ENCODE results near the gene JSRP1.

The JSRP1 gene

DNA sequence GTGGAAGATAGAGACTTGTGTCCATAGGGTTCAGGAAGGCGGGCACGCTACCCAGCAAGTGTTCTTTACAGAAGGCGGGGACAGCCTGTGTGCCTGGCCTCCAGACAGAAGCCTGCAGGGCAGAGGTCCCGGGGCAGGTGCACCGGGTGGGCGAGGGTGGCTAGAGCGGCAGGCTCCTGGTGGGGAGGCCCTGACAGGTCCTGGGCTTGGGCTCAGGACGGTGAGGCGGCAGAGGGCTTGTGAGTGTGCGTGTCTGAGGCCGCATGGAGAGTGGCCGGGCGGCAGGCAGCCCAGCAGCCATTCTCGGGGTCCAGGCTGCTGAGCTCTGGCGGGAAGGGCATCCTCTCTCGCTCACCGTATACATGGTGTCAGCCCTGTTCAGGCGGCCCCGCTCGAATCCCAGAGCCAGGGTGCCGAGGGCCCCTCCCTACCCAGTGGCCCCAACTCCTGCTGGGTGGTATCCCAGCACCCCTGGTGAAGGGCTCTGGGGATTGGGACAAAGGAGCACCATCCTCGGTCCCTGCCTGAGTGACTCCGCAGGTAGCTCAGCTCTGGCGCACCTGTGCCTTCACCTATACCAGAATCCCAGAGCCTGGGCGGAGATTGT is 10.1 kb downstream of the JSRP1 start:
- no peak for FAIRE-seq

DNA sequence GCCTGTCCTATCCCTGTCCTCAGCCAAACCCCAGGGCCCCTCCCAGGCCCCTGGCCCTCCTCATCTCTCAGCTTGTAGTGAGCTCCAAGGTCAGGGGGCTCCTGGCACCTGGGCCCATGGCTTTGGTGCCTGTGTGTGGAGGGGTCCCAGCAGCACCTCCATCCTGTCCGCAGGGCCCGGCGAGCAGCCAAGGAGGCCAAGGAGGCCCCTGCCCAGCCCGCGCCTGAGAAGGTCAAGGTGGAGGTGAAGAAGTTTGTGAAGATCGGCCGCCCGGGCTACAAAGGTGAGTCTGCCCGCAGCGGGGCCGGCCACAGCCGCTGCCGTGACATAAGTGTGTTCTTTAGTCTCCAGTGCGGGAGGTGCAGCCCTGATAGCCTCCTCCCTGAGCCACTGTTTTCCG is 10.9 kb downstream of the JSRP1 start:
- FAIRE-seq: no peak

DNA sequence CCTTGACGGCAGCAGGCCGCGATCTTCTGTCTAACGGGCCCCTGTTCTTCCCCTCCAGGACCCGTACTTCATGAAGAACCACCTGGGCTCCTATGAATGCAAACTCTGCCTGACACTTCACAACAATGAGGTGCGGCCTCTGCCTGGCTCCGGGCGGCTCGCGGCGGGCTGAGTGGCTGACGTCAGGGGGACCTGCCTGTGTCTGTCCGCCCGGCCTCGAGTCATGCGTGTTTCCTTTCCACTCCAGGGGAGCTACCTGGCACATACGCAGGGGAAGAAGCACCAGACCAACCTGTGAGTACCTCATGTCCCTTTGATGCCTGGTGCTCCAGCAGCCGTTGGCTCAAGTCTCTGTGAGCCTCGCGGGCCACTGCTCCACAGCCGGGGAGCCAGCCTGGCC is 11.7 kb downstream of the JSRP1 start:
- FAIRE-seq: no peak

DNA sequence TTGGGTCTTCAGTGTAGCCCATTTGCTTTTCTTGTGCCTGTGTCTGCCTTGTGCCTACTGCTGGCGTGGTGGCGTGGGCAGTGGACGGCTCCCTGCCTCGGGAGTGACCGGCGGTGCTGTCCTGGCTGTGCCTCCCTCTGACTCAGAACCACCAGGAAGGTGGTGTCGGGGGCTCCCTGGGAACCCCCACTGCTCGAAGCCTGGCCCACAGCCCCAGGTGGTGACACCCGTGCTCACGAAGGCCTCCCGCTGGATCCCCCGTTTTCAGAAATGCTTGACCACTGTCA is 12.1 kb downstream of the JSRP1 start:
- no peak for FAIRE-seq

DNA sequence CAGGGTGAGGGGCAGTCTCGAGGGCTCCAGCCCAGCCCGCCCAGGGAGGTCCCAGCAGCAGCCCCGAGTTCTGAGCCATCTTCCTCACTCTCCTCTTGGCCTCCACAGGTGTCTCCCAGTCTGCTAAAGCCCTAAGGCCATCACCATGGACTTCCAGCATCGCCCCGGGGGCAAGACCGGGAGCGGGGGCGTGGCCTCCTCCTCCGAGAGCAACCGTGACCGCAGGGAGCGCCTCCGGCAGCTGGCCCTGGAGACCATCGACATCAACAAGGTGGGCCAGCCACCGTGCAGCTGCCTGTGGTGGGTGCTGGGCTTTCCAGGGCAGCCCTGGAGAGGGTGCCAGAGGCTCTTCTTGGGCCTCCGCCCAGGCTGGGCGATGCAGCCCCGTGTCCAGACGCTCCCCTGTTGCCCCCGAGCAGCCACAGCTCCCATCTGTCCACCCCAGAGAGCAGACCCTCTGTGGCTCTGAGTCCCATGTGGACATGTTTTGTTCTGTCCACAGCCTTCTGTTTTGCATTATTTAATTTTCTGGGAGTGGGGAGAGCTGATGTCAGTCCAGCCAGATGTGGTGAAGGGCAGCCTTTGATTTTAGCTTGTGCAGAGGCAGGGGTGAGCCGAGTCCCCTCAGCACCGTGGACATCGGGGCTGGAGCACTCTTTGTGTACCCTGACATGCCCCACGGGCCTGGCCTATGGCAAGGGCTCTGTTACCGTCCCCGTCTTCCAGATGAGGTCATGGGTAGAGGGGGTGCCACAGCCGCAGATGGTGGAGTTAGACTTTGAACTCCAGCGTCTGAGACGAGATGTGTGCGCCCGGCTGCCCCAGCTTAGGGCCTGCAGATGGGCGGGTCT is 12.7 kb downstream of the JSRP1 start:
- no peak for FAIRE-seq

DNA sequence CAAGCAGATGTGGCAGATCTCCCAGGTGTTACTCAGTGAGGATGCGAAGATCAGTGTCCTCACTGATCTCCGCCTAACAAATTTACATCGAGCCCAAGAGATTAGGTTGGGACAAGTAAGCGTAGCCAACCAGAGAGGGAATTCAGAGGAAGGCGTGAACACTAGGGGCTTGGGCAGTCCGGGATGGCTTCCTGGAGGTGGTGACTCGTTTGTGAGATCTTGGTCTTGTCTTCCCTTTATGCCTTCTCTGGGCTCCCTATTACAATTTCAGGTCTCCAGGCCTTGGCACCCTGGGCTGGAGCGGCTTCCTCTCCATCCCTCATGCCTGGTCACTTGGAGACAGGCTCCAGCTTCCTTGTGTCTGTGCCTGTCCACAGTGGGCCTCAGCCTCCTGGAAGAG is 13.4 kb downstream of the JSRP1 start:
- no peak for FAIRE-seq

DNA sequence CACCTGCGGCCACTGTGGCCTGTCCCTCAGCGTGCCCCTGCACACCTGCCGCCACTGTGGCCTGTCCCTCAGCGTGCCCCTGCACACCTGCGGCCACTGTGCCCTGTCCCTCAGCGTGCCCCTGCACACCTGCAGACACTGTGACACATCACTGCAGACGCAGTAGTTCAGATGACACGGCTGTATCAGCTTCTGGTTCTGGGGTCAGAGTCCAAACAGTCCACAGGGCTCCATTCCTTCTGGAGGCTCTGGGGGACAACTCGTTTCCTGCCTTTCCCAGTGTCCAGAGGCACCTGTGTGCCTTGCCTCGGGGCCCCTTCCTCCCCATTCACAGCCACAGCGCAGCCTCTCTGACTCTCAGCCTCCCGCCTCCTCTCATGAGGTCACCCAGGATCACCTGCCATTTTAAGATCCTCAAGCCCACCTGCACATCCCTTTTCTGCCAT is 14.1 kb downstream of the JSRP1 start:
- no peak for FAIRE-seq

DNA sequence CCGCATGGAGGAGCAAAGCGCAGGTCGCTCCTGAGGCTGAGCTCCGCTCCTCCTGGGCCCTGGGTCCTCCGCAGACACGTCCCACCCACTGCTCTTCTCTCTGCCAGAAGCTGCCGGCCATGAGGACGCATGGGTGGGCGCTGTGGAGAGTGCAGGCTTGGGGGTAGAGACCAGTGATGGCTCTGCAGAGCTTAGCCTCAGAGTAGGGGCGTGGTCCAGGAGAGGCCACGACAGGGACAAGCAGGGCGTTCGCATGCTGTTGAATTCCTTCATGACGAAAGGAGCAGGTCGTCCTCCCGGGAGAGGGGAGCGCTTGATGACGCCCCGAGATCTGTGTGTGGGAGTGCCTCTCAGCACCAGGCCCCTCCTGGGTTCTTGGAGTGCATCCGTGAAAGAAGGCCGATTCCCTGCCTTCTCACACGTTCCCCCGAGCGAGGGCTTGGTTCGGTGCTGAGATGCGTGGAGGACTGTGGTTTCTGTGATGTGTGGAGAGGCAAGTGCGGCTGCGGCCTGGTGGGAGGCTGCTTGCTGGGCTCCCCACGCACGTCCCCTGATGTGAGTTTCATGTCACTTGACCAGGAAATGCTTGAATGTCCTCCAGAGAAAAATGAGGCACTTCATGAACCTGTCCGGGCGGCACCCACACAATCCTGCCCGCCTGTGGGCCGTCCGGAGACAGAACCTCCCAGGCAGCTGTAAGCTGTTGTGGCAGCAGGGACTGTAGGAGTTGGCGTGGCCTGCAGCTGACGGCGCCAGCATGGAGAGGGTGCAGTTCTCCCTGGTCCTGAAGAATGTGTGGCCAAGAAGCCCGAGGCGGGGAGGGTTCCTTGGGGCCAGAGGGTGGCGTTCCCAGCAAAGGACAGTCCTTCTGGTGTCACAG is 15.1 kb downstream of the JSRP1 start:
- FAIRE-seq: no peak

DNA sequence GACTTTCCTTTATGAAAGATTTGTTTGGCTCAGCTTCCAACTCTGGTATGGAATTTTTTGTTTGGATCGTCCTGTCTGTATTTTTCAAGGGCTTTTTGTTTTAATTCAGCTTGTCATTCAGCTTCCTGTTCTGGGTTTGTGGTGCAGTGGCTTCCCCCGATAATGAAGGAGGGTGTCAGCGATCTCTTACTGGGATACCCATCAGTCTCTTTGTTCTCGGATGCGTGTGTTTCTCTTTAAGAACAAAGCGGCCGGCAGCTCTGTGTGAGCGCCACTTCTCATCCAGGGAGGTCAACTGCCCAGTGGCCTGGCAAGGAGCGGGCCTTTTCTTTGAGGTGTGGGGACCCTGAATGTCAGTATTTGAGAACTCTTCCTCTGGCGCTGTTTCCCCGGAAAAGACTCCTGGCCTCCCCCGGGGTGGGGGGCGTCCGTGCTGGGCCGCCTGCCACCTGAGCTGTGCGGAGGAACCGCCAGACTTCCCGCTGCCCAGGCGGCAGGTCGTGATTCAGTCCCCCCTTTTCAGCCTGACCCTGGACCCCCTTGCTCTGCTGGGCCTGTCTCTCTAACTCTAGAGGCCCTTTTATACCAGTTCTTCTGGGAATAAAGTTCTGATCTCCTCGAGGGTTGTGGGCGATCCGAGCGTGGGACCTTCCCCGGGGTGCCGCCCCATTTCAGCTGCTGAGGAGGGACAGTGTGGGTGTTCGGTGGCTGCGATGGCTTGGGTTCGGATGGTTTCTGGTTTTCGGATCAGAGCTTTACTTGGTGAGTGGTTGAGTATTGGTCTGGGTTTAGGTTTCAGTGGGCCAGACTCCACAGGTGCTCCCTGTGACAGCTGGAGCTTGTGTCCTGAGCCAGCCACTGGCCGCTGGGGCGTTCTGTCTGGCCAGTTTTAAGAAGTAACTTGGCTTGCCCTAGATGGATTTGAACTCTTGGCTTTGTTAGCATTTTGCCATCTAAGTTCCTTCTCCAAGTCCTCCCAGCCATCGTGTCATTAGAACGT is 16.1 kb downstream of the JSRP1 start:
- FAIRE-seq: no peak

DNA sequence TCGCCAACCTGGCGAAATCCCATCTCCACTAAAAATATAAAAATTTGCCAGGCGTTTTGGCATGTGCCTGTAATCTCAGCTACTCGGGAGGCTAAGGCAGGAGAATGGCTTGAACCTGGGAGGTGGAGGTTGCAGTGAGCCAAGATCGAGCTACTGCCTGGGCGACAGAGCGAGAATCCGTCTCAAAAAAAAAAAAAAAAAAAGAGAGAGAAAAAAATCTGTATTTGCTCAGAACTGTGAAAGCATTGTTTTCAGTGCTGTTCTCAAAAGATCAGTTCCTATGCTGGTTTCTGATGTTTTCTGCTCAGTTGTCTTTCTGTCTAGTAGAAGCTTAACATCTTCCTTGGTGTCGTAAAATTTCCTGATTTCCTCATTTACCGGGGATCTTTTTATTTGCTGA is 17.0 kb downstream of the JSRP1 start:
- FAIRE-seq: no peak

DNA sequence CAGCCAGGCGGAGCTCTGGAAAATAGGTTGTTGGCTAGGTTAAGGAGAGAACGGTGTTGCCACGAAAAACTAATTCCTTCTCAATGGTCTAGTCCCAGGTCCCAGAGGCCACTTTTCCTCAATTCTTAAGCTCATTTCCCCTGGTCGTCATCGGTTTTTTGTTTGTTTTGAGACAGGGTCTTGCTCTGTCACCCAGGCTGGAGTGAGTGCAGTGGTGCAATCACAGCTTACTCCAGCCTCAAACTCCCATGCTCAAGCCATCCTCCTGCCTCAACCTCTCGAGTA is 18.4 kb downstream of the JSRP1 start:
- no peak for FAIRE-seq

DNA sequence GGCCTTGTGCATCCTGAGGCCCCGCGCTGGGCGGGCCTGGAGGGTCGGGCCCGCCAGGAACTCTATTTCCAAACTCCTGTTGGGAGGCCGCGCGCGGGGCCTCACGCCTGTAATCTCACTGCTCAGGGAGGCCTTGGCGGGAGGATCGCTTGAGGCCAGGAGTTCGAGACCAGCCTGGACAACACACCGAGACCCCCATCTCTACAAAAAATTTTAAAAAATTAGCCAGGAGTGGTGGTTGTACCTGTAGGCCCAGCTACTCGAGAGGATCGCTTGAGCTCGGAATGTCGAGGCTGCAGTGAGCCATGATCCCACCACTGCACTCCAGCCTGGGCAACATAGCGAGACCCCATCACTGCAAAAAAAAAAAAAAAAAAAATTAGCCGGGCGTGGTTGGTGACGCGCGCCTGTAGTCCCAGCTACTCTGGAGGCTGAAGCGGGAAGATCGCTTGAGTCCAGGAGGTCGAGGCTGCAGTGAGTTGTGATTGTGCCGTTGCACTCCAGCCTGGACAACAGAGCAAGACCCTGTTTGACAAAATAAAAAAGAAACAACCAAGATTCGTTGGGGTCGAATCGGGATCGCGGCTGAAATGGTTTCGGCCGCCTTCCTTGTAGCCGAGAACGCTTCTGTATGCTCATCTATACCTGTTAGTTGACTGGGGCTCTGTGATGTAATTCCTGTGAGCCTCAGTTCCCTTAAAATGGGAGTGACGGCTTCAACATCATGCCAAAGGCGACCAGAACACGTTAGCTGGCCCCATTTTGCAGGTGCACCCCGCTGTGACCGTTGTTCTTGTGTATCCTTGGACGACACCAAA is 19.0 kb downstream of the JSRP1 start:
- FAIRE-seq: no peak

DNA sequence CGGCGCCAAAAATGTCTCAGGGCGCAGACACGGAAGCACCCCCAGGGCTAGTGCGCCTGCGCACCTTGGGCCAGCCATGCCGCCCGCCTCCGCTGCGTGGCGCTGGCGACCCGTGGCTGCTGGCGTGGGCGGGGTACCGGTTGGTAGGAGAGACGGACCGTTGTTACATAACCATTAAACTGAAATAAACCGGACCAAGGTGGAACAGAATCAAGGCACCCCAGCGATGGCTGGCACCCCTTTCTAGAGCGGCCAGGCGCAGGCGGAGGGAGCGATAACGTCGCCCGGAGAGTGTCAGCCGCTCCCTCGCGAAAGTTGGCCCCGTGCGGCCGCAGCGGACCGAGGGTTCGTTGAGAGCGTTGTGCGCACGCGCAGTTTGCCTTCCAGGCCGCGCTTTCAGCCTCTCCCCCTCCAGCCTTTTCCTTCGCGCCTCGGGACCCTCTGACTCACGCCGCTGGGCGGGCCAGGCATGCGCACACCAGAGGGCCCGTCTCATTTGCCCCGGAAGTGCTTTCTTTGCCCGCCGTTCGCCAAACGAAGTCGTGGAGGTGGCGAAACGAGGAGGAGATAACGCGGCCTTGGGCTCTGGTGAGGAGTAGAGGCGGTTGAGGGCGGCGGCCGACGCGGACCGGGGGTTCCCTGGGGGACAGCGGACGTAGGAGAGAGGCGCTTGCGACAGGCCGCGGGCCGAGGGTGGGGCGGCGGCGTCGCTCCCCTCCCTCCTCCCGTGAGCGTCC is 19.7 kb downstream of the JSRP1 start, which contains the start of the genes PLEKHJ1 and SF3A2:
TSS of gene PLEKHJ1 (minus strand) at position 16 of the 737 bp plus-strand sequence. CDS start 81 bp downstream, outside the sequence.
TSS of gene SF3A2 (plus strand) at position 511 of the 737 bp plus-strand sequence. CDS start 6,595 bp downstream, outside the sequence.
- peak; percentile 89 for FAIRE-seq

DNA sequence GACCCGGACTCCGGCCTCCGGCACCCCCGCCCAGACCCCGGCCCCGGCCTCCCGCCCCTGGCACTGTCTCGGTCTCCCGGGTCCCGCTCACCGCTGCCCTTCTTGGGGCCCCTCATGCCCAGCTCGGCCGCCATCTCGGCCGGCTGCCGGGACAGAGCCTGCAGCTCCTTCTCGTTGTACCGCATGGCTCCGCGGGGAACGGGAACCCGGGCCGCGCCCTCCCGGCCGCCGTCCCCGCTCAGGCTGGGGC is 20.2 kb downstream of the JSRP1 start:
- FAIRE-seq: no peak

DNA sequence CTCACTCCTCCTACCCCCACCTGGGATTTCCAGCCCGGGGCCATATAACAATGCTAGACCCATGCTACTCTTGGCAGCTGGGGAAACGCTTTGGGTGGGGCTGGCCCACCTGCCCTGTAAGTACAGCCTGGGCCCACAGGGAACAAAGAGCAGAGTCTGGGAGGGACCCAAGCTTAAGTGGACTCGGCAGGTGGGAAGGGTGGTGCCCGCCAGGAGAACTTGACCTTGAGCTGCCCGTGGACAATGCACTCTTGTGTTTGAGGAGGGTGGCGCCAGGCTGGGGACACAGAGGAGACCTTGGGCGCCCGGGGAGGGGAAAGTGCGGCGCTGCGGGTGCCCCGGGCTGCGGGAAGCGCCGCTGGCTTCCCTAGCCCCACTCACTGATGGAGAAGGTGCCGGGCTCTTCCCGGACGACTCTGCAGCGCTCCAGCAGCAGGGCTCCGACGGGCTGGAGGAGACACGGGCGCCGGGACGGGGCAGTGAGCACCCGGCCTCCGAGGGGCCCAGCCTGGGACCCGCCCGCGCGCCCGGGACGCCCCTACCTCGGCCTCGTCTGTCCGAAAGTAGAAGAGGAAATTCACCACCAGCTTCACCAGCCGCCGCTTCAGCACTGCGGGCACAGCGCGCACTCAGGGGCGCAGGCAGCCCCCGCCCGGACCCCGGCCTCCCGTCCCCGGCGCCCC is 20.7 kb downstream of the JSRP1 start:
- FAIRE-seq: no peak

DNA sequence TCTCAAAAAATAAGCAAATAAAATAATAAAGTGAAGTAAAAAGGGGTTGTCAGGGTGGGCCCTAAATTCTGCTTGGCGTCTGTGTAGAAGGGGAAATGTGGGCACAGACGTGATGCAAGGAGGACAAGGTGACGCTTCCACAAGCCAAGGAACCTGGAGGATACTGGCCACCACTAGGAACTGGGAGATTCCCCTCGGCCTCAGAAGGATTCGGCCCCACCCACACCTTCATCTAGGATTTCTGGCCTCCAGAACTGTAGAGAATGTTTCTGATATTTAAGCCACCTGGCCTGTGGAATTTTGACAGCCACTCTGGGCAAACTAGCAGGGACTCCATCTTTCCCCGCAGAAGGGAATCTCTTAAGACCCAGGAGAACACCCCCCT is 21.2 kb downstream of the JSRP1 start:
- FAIRE-seq: no peak

DNA sequence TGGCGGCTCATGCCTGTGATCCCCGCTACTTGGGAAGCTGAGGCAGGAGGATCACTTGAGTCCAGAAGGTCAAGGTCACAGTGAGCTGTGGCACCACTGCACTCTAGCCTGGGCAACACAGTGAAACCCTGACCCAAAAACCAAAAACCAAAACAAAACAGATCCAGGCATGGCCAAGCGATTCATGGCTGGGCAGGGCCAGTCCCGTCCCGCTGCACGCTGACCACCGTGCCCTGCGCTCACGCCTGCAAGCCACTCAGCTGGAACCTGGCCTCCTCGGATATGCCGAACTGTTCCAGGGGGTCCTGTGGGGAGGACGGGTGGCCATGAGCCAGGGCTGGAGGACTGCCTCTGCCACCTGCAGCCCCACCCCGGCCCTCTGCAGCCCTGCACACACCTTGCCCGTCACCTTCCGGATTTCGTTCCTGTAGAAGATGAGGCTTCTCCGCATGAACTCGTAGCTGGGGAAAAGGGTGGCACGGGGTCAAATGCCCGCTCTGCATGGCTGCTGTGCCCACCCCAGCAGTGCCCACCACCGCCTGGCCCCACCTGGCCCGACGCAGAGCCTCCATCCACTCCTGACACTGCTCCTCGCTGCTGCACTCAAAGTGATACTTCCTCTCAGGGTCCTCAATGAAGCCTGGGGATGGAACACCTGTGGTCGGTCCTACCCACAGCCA is 22.5 kb downstream of the JSRP1 start:
- FAIRE-seq: no peak

DNA sequence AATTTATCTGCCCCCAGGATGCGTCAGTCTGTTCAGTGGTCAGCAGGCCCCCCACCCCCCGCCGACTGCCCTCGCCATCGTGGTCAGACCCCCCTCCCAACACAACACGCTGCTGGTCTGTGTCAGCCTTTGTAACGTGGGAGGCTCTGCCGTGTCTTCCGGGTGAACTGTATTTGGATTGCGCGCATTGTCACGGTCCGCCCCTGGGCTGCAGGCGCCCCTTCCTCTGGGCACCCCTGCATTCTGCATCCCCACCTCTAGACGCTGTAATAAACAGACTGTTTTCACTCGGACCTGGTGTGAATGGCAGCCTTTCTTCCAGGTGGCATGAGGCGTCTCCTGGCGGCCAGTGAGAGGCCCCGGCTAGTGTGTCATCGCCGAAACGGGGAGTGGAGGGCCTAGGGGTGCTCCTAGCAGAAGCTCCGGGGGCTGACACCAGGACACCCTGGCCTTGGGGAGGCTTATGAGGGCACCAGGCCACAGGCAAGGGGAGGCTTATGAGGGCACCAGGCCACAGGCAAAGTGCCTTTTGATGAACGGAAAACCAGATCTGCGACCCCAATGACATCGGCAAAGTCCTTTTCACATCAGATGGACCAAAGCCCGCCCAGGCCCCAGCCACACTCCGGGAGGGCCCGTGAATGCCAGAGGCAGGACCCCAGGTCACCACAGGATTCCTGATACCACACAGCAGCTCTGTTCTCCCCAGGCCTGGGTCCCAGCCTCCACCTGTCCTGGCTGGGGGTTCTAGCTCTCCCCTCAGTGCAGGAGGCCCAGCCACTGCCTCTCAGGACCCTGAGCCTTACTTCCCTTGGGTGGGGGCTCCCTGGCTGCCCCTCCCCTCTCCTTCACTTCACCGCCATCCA is 23.7 kb downstream of the JSRP1 start:
- no peak for FAIRE-seq
